ENCODE data around the gene PRUNE2.
"Not testable (repeated sequence)": the region's sequence is repeated elsewhere in the genome, so short reads cannot be mapped to it uniquely, and the experiment has no call there.

PRUNE2 gene

DNA sequence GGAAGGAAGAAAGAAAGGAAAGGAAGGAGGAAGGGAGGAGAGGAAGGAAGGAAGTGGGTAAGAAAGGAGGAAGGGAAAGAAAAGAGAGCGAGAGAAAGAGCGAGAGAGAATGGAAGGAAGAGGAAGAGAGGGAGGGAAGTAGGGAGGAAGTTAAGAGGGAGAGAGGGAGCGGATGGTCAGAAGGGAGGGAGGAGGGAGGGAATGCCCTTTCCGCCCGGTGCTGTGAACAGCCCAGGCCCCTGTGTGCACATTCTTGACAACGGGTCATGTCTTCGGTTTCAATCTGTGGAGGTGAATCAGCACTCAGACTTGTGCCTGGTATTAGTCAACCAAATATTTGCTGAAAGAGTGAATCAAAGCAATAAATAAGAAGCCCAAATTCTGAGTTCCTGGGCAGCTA lies 39.2 kb downstream of the PRUNE2 start:
- DNase-seq (ENCODE audit: low spot score): peak; percentile 87
- peak overlapping the region; percentile 58 for H3K27ac ChIP-seq
- no peak for TF ChIP-seq CTCF (conservative IDR thresholded peaks at IDR 0.05; ENCODE audit: low read depth)
- ChIA-PET CTCF (no interaction called here), POLR2A (ENCODE audit: low non-redundant PET) (no interaction called here)

- DNase-seq (ENCODE audit: low spot score): no peak
- H3K27ac ChIP-seq: no peak overlapping the region
- no peak for TF ChIP-seq CTCF (conservative IDR thresholded peaks at IDR 0.05; ENCODE audit: low read depth)
- POLR2A ChIA-PET (ENCODE audit: low non-redundant PET): no interaction called here
- CTCF ChIA-PET: no interaction called here
Measured at GRCh38 chr9:76863832-76864231, 42.1 kb downstream of the PRUNE2 start.

- no peak for TF ChIP-seq CTCF (conservative IDR thresholded peaks at IDR 0.05; ENCODE audit: low read depth)
- POLR2A ChIA-PET (ENCODE audit: low non-redundant PET): no interaction called here
- peak overlapping the region; percentile 61 for H3K27ac ChIP-seq
- DNase-seq (ENCODE audit: low spot score): peak; percentile 36
- CTCF ChIA-PET: no interaction called here
Measured at GRCh38 chr9:76859860-76860259, 46.1 kb downstream of the PRUNE2 start.

GRCh38 chr9:76858248-76858647 lies 47.7 kb downstream of the PRUNE2 start:
- DNase-seq (ENCODE audit: low spot score); CTCF ChIA-PET: not testable (repeated sequence)

DNA sequence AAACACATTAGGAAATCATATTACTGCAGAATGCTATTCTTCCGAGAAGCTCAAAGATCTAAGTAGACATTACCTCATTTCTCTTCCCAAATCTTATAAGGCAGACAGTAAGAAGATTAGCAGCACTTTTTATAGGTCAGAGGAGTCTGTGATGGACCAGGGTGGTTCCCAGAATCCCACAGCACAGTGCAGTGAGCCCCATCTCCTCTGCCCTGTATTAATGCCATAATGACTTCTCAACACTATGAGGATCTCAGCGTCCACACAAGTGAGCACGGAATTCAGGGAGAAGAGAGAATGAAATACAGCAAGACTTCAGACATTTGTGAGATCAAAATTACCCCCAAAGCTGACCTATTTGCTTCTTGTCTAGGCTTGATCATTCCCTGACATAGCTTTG lies 49.9 kb downstream of the PRUNE2 start:
- CTCF ChIA-PET: no interaction called here
- TF ChIP-seq CTCF (conservative IDR thresholded peaks at IDR 0.05; ENCODE audit: low read depth): no peak
- POLR2A ChIA-PET (ENCODE audit: low non-redundant PET): no interaction called here
- H3K27ac ChIP-seq: no peak overlapping the region
- no peak for DNase-seq (ENCODE audit: low spot score)

More at GRCh38 chr9:76858248-76858647, 47.7 kb downstream of the PRUNE2 start:
- POLR2A ChIA-PET (ENCODE audit: low non-redundant PET); H3K27ac ChIP-seq: not testable (repeated sequence)

GRCh38 chr9:76855015-76855414 lies 50.9 kb downstream of the PRUNE2 start:
- no peak for TF ChIP-seq CTCF (conservative IDR thresholded peaks at IDR 0.05; ENCODE audit: low read depth)
- ChIA-PET POLR2A (ENCODE audit: low non-redundant PET) (no interaction called here), CTCF (no interaction called here)
- no peak overlapping the region for H3K27ac ChIP-seq
- DNase-seq (ENCODE audit: low spot score): no peak

DNA sequence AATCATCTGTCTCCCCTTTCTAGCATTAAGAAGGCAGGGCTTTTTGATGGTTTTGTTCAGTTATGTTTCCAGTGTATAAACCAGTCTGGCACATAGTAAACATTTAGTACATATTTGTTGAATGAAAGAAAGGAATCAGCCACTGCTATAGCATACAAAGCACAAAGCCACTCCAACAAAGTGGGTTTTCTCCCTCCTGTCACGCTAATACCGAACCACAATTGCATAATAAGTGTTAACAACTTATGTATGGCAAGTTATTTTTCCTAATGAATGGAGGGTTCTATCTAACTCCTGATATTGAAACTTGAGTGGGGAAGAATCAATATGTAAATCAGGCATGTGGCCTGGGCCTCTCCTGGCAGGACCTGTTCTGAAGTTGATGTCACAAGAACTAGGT lies 53.9 kb downstream of the PRUNE2 start:
- TF ChIP-seq CTCF (conservative IDR thresholded peaks at IDR 0.05; ENCODE audit: low read depth): no peak
- ChIA-PET POLR2A (ENCODE audit: low non-redundant PET) (no interaction called here), CTCF (interaction anchor here (0.7 to 0.9 kb wide), 2 partner anchors 135 to 1939 kb away, joined by 3 to 5 read pairs; no protein-coding TSS in a partner anchor)
- no peak for DNase-seq (ENCODE audit: low spot score)
- no peak overlapping the region for H3K27ac ChIP-seq
